Neutrophil (primary cell): ENCODE results near the gene HABP2.

Experiments
- H3K27ac ChIP-seq: fragments of 200-600 bp; sonication (generic); 2 replicates; pipeline ENCODE4 v1.5.1; 2016; ENCODE audit warnings: mild to moderate bottlenecking, moderate library complexity
- H3K27me3 ChIP-seq: fragments of 200-600 bp; sonication (generic); 2 replicates; pipeline ENCODE4 v1.6.0; 2016; ENCODE audit warnings: mild to moderate bottlenecking
- H3K36me3 ChIP-seq: fragments of 200-600 bp; sonication (generic); 2 replicates; pipeline ENCODE4 v1.5.1; 2017
- H3K4me1 ChIP-seq, 2 experiments: fragments of 200-600 bp in 1 of 2; sonication (generic) in 1 of 2; 1 replicate in 1 of 2; 2 replicates in 1 of 2; pipeline versions ENCODE4 v1.5.1 to v1.6.1; 2013 to 2016; ENCODE audit warnings: low read depth in 1 of 2, low read length in 1 of 2, mild to moderate bottlenecking in 1 of 2, moderate library complexity in 1 of 2; ENCODE audit not compliant: control insufficient read depth in 1 of 2, insufficient read depth in 1 of 2
- H3K4me3 ChIP-seq, 2 experiments: fragments of 200-600 bp in 1 of 2; sonication (generic) in 1 of 2; 1 replicate in 1 of 2; 2 replicates in 1 of 2; pipeline ENCODE4 v1.5.1; 2013 to 2016; ENCODE audit warnings: low read depth in 1 of 2, low read length in 1 of 2, mild to moderate bottlenecking in 1 of 2, moderate library complexity in 1 of 2
- H3K9me3 ChIP-seq: fragments of 200-600 bp; sonication (generic); 2 replicates; pipeline ENCODE4 v1.5.1; 2016
- TF ChIP-seq, protein P1 (sequence below): fragments of 200-600 bp; sonication (generic); IDR thresholded peaks from 2 replicates; pipeline ENCODE4 v1.5.1; 2016; ENCODE audit warnings: antibody characterized with exemption

Gene HABP2

DNA sequence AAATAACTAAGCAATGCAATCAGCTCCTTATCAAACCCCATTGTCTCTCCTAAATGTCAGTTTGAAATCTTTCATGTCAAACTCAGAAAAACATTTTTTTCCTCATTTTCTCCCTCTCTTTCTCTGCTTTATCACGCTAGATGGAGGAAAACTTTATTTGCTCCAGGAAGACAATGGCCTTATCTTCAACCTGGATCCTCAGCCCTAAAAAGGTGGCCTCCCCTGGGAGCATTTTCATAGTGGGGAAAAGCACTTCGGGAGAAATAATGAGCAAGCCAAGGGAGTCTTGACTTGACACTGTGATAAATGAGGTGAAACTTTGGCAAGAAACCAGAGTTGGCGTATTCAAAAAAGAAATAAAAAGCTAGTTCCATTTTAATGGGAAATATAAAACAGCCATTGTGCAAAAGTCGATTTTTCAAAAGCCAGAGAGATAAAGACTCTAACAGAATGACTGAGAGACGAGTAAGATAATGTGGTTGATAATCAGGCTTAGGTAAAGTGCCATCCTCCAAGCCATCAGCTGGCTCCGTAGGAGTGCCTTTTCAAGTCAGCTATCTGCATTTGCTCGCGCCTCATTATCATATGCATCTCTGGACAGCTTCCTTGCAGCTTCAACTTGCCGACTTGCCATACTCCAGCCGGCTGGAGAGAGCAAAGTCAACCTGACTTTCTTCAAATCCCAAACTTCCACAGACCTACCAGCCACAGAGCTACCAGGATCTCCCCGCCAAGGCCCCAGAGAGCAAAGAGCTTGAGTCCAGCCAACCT, 19.9 kb downstream of the HABP2 start:
- H3K4me3 ChIP-seq = no peak overlapping the region
- H3K9me3 ChIP-seq = no peaks in the 10 kb centered on the region
- TF ChIP-seq, protein P1, sequence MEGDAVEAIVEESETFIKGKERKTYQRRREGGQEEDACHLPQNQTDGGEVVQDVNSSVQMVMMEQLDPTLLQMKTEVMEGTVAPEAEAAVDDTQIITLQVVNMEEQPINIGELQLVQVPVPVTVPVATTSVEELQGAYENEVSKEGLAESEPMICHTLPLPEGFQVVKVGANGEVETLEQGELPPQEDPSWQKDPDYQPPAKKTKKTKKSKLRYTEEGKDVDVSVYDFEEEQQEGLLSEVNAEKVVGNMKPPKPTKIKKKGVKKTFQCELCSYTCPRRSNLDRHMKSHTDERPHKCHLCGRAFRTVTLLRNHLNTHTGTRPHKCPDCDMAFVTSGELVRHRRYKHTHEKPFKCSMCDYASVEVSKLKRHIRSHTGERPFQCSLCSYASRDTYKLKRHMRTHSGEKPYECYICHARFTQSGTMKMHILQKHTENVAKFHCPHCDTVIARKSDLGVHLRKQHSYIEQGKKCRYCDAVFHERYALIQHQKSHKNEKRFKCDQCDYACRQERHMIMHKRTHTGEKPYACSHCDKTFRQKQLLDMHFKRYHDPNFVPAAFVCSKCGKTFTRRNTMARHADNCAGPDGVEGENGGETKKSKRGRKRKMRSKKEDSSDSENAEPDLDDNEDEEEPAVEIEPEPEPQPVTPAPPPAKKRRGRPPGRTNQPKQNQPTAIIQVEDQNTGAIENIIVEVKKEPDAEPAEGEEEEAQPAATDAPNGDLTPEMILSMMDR = no peak
- peaks cover 7% of the 10 kb centered on the region for H3K27me3 ChIP-seq
- H3K36me3 ChIP-seq = no peaks in the 10 kb centered on the region
- H3K27ac ChIP-seq = no peak overlapping the region
- H3K4me1 ChIP-seq = no peaks in the 10 kb centered on the region

DNA sequence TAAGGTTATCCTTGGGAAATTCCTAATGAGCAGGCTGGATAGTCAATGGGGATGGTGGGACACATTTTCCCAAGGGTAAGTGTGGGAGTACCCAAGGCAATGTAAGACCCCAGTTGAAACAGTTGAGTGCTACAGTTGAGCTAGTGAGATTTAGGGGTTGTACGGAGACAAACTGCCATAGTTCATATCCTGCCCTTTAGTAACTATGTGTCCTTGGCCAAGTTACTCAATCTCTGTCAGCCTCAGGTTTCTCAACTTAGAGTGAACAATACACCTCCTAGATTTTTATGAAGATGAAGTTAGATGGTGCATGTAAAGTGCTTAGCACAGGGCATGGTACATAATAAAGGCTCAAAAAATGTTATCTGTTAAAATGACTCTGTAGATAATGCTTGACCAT, 20.5 kb downstream of the HABP2 start:
- H3K9me3 ChIP-seq = no peaks in the 10 kb centered on the region
- no peaks in the 10 kb centered on the region for H3K36me3 ChIP-seq
- H3K4me1 ChIP-seq = no peaks in the 10 kb centered on the region
- TF ChIP-seq, protein P1 = no peak
- peaks cover 7% of the 10 kb centered on the region for H3K27me3 ChIP-seq
- no peak overlapping the region for H3K4me3 ChIP-seq
- H3K27ac ChIP-seq = no peak overlapping the region

DNA sequence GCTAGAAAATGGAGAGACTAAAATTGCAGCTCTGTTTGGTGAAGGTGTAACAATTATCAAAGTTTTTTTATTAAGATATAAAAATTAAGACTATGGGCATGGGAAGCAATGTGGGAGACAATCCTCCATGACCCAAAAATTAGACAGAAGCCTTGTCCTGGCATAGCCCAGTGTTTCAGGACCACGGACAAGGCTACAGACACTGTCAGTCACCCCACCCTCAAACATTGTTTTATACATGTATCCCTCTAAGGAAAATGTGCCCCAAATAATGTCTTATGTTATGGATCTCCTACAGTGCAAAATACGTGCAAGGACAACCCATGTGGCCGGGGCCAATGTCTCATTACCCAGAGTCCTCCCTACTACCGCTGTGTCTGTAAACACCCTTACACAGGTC, 24.0 kb downstream of the HABP2 start:
- H3K4me1 ChIP-seq = no peaks in the 10 kb centered on the region
- TF ChIP-seq, protein P1 = no peak
- no peak overlapping the region for H3K4me3 ChIP-seq
- no peaks in the 10 kb centered on the region for H3K9me3 ChIP-seq
- no peaks in the 10 kb centered on the region for H3K36me3 ChIP-seq
- peaks cover 7% of the 10 kb centered on the region for H3K27me3 ChIP-seq
- no peak overlapping the region for H3K27ac ChIP-seq

DNA sequence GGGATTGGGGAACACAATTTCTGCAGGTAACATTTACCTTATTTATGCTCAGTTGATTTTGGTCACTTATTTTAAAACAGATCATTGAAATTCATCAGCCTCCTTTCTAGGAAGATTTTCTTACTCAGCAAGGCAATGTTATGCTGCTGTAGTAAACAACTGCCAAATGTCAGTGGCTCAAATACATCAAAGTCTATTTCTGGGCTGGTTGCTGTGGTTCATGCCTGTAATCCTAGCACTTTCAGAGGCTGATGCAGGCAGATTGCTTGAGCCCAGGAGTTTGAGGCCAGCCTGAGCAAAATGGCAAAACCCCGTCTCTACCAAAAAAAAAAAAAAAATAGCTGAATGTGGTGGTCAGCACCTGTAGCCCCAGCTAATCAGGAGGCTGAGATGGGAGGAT, 25.9 kb downstream of the HABP2 start:
- Histone ChIP-seq H3K27me3 (peaks cover under 1% of the 10 kb centered on the region), H3K4me3 (no peak overlapping the region), H3K27ac (no peak overlapping the region), H3K36me3 (no peaks in the 10 kb centered on the region), H3K4me1 (no peaks in the 10 kb centered on the region), H3K9me3 (no peaks in the 10 kb centered on the region)
- TF ChIP-seq, protein P1 = no peak

DNA sequence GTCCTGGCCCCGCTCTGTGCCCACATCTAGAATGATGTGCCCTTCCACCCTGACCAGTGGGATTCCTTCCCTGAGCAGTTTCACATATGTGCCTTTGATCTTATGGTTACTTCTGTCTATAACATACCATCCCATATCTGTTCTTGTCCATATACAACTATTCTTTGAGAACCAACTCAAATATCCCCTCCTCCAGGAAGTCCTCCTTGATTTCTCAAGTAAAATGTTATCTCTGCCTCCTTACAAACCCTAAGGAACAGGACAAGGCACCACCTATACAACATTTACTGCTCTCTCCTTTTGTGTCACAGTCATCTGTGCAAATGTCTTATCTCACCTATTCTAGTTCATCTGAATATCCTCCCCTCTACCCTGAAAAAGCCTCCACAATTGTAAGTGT, 28.2 kb downstream of the HABP2 start:
- TF ChIP-seq, protein P1 = no peak
- Histone ChIP-seq H3K27ac (no peak overlapping the region), H3K9me3 (no peaks in the 10 kb centered on the region), H3K4me3 (no peak overlapping the region), H3K27me3 (peaks cover 5% of the 10 kb centered on the region), H3K4me1 (no peaks in the 10 kb centered on the region), H3K36me3 (no peaks in the 10 kb centered on the region)
